HG02852 (cell line): ENCODE data around the gene CD86.

Experiments used
- ATAC-seq: cut with Tn5 transposase; IDR thresholded peaks from one replicate; pipeline ENCODE4 v1.9.1; 2021; ENCODE audit warnings: mild to moderate bottlenecking, moderate library complexity; ENCODE audit not compliant: unreplicated experiment

CD86 gene

GRCh38 chr3:122091602-122092295 lies 36.6 kb downstream of the CD86 start:
- ATAC-seq = peak; percentile 50

GRCh38 chr3:122092460-122093165 lies 37.5 kb downstream of the CD86 start:
- ATAC-seq = no peak

GRCh38 chr3:122094125-122094524 lies 39.0 kb downstream of the CD86 start:
- peak; percentile 52 for ATAC-seq

GRCh38 chr3:122094693-122095092 lies 39.5 kb downstream of the CD86 start:
- ATAC-seq = no peak

- no peak for ATAC-seq
Measured at GRCh38 chr3:122097141-122097540, 42.0 kb downstream of the CD86 start.

GRCh38 chr3:122098611-122099010 lies 43.4 kb downstream of the CD86 start:
- no peak for ATAC-seq

GRCh38 chr3:122099255-122099654 lies 44.1 kb downstream of the CD86 start:
- ATAC-seq = no peak

GRCh38 chr3:122100083-122100482 lies 44.9 kb downstream of the CD86 start:
- ATAC-seq = no peak

- peak; percentile 43 for ATAC-seq
Measured at GRCh38 chr3:122100591-122101463, 45.7 kb downstream of the CD86 start.

GRCh38 chr3:122101646-122102045 lies 46.5 kb downstream of the CD86 start:
- no peak for ATAC-seq

- ATAC-seq = peak; percentile 44
Measured at GRCh38 chr3:122102191-122102935, 47.2 kb downstream of the CD86 start.

- no peak for ATAC-seq
Measured at GRCh38 chr3:122103821-122104514, 48.8 kb downstream of the CD86 start.

GRCh38 chr3:122104515-122105194 lies 49.5 kb downstream of the CD86 start:
- ATAC-seq = no peak

- ATAC-seq = no peak
Measured at GRCh38 chr3:122105626-122106025, 50.5 kb downstream of the CD86 start.

- ATAC-seq = no peak
Measured at GRCh38 chr3:122107171-122107570, 52.0 kb downstream of the CD86 start.

- ATAC-seq = no peak
Measured at GRCh38 chr3:122111974-122112373, 56.8 kb downstream of the CD86 start.

- ATAC-seq = no peak
Measured at GRCh38 chr3:122112754-122113153, 57.6 kb downstream of the CD86 start.

GRCh38 chr3:122123850-122124249 lies 68.7 kb downstream of the CD86 start:
- no peak for ATAC-seq

GRCh38 chr3:122132949-122133540 lies 77.9 kb downstream of the CD86 start:
- ATAC-seq = no peak
